Hindlimb muscle (tissue), 1 donor: Measurements from ENCODE around the gene ACTR1B. TPM values are rescaled to one million over a fixed set of nuclear protein-coding genes. Genes with fewer than 3 reads are reported as not detected.
"Not testable (repeated sequence)": the region's sequence is repeated elsewhere in the genome, so short reads cannot be mapped to it uniquely, and the experiment has no call there.

Source experiments
- DNase-seq: peaks from one replicate; pipeline ENCODE4 v3.0.0-alpha.2; 2013
- polyA plus RNA-seq: library from polyadenylated mRNA; unstranded; fragments of 120-200 nt; gene quantifications from one replicate; pipeline ENCODE4 v1.2.1, GENCODE V29; 2013; ENCODE audit not compliant: insufficient read length

Gene ACTR1B
- 50.4 TPM for polyA plus RNA-seq

DNA sequence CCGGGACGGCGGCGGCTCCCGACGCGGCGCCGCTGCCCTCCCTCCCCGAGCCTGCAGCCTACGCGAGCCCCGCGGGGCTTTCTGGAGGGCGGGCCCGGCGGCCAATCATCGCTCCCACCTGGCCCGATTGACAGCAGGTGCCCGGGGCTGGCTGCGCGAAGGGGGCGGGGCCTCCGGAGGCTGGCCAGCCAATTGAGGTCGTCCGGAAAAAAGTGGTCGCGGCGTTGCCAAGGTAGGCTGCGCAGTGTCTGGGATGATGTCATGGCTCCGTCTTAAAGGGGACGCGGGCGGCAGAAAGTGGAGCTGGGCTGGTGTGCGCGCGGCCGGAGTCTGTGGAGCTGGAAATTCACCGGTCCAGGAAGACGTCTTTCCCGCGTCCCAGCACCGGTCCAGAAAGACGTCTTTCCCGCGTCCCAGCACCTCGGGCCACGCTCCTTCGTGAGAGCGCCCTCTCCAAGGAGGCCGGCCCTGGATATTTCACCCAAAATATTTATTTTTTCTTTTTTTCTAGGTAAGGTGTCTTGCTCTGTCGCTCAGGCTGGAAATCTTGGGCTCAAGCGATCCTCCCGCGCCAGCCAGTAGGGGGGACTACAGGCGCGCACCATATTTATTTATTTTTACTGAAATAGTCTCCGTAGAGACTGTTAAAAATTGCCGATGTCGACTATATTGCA is at the start of gene ACTR1B:
Gene ACTR1B (minus strand): TSS at position 83 of the 674 bp plus-strand sequence. CDS start 154 bp downstream, outside the sequence.
- DNase-seq = peak; percentile 97

DNA sequence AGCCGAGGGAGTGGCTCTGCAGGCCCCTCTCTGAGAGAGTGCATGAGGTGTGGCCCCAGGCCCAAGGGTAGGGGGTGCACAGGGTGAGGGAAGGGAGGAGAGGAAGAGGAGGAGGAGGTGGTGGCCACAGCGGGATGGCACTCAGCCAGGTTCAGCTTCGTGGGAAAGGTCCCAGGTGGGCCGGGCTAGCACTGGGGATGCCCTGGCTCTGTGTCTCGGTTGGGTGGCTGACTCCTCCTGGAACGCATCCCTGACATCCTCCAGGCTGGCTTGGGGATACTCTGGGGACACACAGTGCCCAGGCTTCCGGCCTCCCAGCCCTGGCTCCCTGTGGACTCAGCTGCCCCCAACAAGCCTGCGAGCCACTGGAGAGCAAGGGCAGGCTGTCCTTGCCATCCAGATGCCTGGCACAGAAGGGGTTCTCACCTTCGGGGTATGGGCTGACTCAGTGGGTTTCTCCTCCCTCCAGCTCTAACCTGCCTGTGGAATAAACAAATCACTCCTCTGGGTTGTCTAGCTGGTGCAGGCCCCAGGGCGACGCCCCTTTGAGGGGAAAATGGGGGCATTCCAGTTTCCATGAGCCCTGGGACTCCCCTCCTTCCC is 49.0 kb upstream of the ACTR1B start:
- no peak for DNase-seq

DNA sequence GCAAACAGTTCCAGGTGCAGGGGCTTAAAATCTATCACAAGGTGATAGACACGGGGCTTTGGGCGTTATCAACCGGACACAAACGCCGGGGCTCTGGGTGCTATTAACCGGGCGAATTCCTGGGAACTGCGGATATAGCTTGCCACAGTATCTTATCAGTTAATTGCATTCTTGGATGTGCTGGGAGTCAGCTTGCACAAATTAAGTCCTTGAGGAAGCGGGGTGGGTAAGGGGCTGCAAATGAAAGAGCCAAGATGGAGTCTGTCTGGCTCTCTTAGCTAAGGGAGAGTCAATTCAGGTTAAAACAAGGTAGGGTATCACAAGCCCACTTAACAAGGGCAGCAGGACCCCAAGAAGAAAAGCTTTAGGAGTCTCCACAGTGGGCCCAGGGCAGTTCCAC is 48.3 kb upstream of the ACTR1B start:
- not testable (repeated sequence) for DNase-seq

DNA sequence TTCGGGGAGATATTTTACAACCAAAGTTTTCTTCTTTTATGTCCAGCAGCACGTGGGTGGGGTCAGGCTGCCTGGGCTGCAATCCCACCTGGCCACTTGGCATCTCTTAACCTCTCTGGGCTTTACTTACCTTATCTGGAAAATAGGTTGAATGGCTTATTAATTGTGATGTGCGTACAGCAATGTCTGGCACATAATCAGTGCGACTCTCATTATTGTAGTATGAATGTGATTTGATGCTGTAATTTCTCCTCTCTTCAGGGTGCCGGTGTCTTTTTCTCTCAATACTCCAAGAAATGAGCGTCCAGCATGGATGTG is 47.5 kb upstream of the ACTR1B start:
- no peak for DNase-seq

DNA sequence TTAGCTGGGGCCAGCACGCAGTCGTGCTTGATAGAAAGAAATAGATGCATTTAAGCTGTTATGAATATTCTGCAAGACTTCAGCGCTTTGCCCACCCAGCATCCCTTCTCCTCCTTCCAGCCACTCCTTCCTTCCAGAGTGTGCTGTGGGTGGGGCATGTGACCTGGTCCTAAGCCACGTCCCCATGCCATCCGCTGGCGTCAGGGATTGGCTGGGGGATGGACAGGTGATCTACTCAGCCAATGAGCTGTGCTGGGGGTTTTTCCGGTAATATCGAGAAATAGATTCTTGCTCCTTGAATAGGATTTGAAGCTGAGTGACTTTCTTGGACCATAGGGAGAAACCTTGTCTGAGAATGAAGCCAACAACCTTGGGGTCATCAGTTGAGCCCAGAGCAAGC is 44.8 kb upstream of the ACTR1B start:
- DNase-seq = no peak

DNA sequence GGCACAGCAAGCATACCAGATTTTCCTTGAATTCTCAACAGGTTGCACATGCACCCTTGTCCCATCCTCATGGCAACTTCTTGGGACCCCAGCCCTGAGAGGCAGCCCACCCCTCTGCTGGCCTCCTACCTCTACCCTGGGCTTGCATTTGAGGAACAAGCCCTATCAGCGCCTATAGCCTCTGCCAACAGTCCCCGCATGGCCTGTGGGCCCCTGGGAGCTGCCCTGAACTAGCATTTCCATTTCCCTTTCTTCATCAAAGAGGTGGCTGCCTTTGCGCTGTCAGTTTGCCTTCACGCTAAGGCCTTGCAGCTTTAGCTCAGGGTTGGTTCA is 44.2 kb upstream of the ACTR1B start:
- no peak for DNase-seq

DNA sequence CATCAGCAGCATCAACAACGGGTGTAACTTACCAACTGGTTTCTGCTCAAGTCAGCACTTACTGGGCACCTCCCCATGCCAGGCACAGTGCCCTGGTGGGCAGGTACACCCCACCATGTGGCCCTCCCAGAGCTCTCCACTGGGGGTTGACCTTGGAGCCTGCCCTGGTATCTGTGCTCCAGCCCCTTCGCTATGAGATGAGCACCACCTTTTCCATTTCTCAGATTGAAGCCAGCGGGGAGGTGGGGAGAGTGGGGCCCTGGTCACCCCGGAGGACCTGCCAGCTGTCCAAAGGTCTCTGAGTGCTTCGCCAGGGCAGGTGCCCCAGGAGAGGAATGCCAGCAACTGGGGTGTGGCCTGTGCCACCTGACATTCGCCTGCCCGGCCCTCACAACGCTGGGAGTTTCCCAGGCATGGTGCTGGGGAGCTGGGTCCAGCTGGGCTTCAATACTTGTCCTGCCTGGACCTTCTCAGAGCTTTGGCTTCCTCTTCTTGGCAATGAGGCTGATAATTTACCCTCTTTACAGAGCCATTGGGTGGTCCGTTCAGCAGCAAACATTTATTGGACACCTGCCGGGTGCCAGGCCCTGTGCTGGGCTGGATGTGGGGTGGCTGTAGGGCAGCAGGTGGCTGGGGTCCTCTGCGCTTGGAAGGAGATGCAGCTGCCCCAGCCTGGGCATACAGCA is 43.7 kb upstream of the ACTR1B start:
- no peak for DNase-seq

DNA sequence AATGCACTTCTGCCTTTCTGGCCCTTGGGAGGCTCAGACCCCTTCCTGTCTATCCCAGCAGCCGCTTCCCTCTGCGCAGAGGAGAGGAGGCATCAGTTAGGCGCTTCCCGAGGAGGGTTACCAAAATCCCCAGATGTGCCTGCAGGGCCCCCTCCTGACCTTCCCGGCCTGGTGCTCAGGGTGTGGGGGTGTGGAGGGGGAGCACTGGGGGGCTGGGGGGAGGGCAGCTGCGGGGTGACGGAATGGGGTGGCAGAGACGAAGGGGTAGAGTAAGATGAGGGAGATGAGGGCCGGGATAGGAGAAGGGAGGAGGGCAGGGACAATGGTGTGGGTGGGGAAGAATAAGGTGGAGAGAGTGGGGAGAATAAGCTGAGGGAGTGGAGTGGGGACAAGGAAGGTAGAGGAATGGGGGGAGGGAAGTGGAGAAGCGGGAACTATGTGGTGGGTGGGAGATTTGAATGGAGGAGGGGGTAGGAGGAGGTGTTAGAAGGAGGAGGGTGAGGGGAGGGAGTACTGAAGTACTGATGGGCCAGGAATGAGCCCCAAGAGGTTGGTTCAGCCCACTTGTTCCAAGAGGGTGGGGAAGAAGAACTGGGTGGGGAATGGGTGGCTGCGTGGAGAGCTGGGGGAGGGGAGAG is 43.0 kb upstream of the ACTR1B start:
- DNase-seq = no peak

DNA sequence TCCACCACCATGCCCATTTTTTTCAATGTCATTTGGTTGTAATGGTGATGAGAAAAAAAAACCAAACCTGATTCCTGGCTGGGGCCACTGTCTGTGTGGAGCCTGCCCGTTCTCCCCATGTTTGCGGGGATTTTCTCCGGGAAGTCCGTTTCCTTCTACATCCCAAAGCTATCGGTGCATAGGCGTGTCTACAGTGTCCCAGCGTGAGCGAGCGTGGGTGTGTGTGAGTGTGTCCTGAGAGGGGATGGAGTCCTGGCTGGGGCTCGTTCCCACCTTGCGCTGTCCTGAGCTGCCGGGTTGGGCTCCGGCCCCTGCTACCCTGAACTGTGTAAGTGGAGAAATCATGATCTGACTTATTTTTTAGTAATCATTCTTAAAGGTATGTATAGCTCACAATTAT is 42.3 kb upstream of the ACTR1B start:
- DNase-seq = no peak

DNA sequence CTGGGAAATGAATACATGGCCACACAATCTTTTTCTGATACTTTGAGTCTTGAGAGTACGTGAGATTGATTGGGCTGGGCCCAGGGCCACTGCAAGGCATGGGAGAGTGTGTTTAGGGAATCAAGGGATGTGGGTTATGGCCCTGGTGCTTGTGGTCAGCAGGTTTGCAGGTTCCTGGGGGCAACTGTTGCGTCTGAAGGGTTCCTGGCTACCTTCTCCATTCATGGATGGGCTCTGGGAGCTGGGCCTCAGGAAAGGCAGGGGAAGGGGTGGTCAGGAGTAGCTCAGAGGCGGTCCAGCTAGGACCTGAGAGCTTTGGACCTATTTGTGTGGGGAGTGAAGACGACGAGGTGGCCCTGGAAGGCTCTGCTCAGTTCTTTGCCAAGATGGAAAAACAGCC is 41.1 kb upstream of the ACTR1B start:
- no peak for DNase-seq

DNA sequence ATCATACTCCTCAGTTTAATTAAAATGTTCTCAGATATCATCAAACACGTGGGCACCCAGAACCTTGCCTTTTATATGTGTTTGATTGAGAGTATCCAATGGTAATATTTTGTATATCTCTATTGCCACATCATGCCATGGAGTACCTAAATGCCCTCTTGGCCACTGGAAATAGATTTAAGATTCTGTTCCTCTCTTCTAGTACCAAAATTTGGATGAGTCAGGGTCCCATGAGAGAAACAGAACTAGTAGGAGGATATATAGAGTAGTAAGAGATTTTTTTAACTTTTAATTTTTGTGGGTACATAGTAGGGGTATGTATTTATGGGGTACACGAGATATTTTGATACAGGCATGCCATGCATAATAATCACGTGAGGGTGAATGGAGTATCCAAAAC is 39.9 kb upstream of the ACTR1B start:
- DNase-seq = no peak

DNA sequence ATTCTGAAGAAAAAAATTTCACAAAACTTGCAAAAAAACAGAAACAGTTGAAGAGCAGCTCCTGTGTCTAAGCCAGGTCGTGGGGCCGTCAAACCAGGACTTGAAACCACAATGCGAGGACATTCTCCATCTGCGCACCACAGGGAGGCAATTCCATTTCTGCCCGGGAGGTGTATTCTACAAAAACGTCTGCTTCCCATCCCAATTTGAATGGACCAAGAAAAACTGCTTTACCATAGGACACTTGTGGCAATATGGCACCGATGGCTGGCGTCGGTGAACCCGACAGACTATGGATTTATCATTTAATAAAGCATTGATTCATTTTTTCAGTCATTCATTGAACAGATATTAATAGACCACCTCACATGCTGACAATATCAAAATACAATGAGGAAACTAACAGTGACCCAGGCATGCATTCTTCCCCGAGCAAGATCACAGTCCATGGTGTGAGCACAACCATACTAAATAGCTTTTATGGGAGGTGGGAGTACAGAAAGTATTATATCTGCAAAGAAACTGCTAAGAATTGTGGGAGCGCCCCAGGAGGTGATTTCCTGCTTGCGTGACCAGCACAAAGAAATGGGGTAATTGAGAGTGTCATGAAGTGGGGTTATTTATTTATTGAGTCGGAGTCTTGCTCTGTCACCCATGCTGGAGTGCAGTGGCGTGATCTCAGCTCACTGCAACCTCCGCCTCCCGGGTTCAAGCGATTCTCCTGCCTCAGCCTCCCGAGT is 39.1 kb upstream of the ACTR1B start:
- no peak for DNase-seq

DNA sequence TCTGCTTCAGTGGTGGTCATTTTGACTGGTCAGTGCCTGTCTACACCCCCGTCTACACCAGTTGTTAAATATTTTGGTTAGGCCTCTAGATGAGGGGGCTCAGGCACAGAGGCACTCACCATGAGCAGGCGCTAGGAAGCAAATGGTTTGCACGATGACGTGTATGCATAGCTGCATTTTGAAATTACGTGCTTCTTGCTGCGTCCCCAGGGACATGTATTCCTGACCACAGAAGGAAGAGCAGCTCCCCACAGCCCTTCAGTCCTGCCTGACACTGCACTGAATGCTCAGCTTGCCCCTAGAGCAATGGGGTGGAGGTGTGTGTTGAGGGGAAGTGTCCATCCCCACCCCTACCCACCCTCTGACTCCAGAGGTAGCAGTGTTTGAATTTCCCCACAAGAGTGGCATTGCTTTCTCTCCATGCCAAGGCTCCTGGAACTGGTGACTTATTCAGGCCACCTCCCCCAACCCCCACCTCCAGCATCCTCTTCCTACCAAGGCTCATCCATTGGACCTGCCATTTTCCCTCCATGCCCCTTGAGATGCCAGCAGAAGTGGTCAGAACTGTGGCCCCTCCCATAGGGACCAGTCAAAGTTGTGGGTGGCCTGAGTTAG is 38.1 kb upstream of the ACTR1B start:
- no peak for DNase-seq

DNA sequence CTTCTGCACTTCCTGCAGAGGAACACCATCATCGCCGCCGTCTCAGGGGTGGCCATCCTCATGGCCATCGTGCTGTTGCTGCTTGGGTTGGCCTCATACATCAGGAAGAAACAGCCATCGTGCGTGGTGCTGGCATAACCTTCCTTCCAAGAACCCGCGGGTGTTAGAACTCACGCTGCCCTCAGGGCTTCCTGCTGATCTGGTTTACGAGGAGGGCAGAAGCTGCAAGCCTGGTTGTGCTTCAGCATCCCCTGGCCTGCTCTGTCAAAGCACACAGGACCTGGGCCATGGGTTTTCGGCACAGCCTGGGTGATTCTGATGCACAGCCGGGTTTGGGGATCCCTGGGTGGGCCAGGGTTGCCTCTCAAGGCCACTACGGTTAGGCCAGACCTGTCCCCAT is 37.3 kb upstream of the ACTR1B start:
- no peak for DNase-seq

DNA sequence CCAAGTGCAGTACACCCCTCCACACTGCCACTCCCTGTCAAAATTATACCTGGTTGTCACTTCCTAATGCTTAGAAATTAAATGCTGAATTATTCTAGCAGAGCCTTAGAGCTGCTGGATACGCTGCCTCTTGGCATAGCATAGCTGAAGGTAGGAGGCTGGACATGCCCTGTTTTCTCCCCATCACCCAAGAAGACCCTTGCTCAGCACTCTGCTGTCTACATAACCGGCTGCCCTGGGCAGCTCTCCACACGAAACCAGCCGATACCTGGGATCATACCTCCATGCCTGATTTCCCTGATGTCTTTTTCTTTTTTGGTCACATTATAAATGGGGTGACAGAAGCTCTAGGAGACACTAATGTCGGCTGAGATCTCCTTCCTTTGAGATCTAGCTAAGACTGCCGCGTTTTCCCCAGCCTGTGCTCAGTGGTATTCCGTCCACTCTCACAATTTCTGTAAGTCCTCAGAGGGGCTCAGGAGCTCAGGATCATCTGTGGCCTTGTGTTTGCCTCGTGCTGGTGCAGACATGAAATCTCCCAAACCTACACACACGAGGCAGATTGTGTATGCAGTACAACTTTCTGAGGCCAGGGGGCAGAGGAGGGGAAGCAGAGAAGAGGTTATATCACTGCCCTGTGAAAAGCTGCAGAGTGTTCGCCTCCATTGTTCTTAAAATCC is 36.1 kb upstream of the ACTR1B start:
- DNase-seq = peak; percentile 42

DNA sequence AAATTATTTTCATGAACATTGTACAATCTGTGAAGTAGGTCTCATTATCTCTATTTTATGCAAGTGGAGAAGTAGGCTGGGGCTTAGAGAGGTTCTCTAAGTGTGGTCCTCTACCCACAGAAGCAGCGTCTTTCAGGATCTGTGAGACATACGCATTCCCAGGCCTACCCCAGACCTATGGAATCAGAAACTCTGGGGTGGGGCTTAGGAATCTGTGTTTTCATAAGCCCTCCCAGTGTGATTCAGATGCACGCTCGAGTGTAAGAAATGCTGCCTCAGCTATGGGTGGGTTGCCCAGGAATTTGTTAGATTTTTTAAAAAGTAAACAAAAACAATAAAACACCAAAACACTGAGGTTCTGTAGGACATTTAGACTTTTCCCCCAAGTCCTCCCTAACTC is 34.7 kb upstream of the ACTR1B start:
- DNase-seq = no peak

DNA sequence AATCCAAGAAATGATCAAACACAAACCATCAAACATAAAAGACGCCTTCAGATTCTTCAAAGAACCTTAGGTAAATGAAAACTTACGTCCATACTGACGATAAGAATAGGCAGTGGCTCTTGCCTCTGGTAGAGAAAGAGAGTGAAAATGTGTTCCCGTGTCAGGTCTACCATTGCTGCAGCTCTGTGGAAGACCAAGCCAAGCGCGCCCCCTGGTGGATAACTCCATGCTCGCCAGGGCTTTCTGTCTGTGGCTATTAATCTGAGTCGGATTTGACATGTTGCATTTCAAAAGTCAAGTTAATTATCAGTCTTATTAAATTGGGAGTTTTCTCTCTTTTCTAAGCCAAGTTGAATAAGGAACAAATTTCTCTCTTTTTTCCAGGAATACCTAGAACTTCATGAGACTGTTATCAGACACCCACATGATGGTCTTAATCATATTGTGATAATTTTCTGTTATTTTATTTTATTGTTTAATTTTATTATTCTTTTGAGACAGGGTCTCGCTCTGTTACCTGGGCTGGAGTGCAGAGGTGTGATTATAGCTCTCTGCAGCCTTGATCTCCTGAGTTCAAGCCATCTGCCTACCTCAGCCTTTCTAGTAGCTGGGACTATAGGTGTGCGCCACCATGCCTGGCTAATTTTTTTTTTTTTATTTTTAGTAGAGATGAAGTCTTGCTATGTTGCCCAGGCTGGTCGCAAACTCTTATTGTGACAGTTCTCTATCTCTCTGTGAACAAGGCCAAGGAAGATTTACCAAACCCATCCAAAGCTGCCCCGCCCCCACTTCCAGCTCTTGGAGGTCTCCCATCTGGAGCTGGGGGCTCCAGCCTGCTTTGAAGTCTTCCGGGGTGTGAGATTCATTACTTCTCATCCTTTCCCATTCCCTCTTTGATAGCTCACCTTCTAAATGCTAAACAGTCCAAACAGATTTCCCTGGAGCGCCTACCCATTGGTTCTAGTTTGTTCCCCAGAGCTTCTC is 33.7 kb upstream of the ACTR1B start:
- DNase-seq = peak; percentile 84

DNA sequence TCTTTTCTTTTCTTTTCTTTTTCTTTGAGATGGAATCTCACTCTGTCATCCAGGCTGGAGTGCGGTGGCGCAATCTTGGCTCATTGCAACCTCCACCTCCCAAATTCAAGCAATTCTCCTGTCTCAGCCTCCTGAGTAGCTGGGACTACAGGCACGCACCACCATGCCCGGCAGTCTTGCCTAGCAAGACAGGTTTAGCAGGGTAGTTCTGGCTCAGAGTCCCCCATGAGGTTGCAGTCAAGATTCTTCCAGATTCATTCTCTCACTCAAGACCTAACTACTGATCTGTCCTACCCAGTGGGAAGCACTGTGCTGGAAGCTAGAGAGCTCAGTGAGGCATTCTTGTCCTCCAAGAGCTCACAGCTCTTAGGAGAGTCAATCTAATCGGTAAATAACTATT is 31.9 kb upstream of the ACTR1B start:
- DNase-seq = no peak

DNA sequence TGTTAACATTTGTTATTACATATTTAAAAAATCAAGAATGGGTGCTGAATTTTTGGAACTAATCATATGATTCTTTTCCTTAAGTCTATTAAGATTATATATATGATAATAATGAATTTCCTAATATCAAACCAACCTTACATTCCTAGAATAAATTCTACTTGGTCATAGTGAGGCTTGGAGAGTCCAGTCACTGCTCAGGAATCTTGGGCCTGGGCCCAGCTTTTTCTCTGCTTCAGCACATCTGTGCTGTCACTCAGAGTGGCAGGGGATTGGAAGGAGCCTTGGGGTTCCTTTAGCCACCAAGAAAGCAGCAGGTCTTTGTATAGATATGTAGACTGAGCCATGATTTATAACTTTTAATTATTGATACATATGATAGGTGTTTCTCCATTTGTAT is 29.6 kb upstream of the ACTR1B start:
- no peak for DNase-seq

DNA sequence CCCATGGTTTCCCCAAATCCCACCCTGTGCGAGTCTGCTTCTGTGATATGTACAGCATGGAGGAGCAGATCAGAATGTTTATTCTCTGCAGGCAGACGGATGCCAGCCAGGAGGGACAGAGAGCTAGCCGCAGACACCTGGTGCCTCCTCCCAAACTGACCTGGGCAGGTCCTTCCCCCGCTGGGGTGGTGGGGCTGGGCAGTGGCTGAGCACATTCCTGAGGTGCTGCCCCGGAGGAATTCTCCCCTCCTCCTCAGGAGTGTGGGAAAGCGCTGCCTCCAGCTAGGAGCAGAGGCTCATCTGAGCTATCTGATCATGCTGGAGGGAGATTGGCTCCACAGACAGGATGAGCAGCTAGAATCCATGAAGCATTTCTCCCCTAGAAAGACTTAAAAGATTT is 27.3 kb upstream of the ACTR1B start:
- no peak for DNase-seq
